Caco-2 (cell line): Measurements from ENCODE around the gene SLC32A1. TPM values are rescaled to one million over a fixed set of nuclear protein-coding genes. Genes with fewer than 3 reads are reported as not detected.

ENCODE experiments used
- BruUV-seq: library from RNA; stranded (reverse); fragments of 400-500 nt; replicated peaks from 2 replicates; lab custom pipeline; 2021; lab: Mats Ljungman, UMichigan
- CTCF ChIA-PET: fragments of 300-600 bp; sonication (Branson Sonifier 250); formaldehyde crosslinking; loops from one replicate; lab custom pipeline; 2022; ENCODE audit warnings: antibody characterized with exemption; lab: Charles Lee
- POLR2A ChIA-PET: fragments of 300-600 bp; sonication (Branson Sonifier 250); formaldehyde crosslinking; loops from one replicate; lab custom pipeline; 2022; ENCODE audit warnings: antibody characterized with exemption; lab: Charles Lee
- DNase-seq, 2 experiments: peaks; one replicate each; pipeline versions ENCODE4 v3.0.0 to v3.0.0-alpha.2; 2020 to 2022
- H3K27me3 ChIP-seq: replicated peaks from 2 replicates; pipeline ENCODE4 v1.6.0; 2011; ENCODE audit warnings: low read length; ENCODE audit not compliant: control insufficient read depth, insufficient read depth
- H3K36me3 ChIP-seq: 2 replicates; pipeline ENCODE4 v1.5.1; 2011; ENCODE audit warnings: low read length; ENCODE audit not compliant: control insufficient read depth, insufficient read depth
- H3K4me1 ChIP-seq: fragments of 250-450 bp; sonication (Bioruptor Pico); 2 replicates; pipeline ENCODE4 v1.5.1; 2020; ENCODE audit warnings: mild to moderate bottlenecking
- H3K4me3 ChIP-seq: 2 replicates; pipeline ENCODE4 v1.5.1; 2011; ENCODE audit warnings: low read depth, mild to moderate bottlenecking, control low read depth, low read length
- H3K9me3 ChIP-seq: fragments of 250-450 bp; sonication (Bioruptor Pico); 2 replicates; pipeline ENCODE4 v1.5.1; 2020; ENCODE audit warnings: mild to moderate bottlenecking, moderate library complexity
- H3K27ac Mint-ChIP-seq: one replicate; pipeline ENCODE4 v1.8.0; 2022; ENCODE audit warnings: mixed read lengths; ENCODE audit not compliant: unreplicated experiment
- H3K27me3 Mint-ChIP-seq: one replicate; pipeline ENCODE4 v1.8.0; 2022; ENCODE audit warnings: mixed read lengths; ENCODE audit not compliant: insufficient read depth, unreplicated experiment
- H3K36me3 Mint-ChIP-seq: one replicate; pipeline ENCODE4 v1.8.0; 2022; ENCODE audit warnings: mild to moderate bottlenecking, mixed read lengths; ENCODE audit not compliant: insufficient read depth, unreplicated experiment
- H3K4me1 Mint-ChIP-seq: one replicate; pipeline ENCODE4 v1.8.0; 2022; ENCODE audit warnings: low read depth, mixed read lengths; ENCODE audit not compliant: unreplicated experiment
- H3K4me3 Mint-ChIP-seq: one replicate; pipeline ENCODE4 v1.8.0; 2022; ENCODE audit warnings: mild to moderate bottlenecking, moderate library complexity, mixed read lengths; ENCODE audit not compliant: unreplicated experiment
- H3K9me3 Mint-ChIP-seq: one replicate; pipeline ENCODE4 v1.8.0; 2022; ENCODE audit warnings: mixed read lengths; ENCODE audit not compliant: unreplicated experiment
- intact Hi-C: fragments of 100-400 bp; cut with micrococcal nuclease; formaldehyde crosslinking; loops from one replicate; pipeline ENCODE4 v1.10.0; 2022; ENCODE audit not compliant: unreplicated experiment
- total RNA-seq: library from RNA; stranded (reverse); gene quantifications from 2 replicates; pipeline ENCODE4 v1.2.3, GENCODE V29; 2022
- TF ChIP-seq, protein P1 (sequence below), 2 experiments: fragments of 200-600 bp in 1 of 2; IDR thresholded peaks; 1 replicate in 1 of 2; 2 replicates in 1 of 2; pipeline versions ENCODE4 v1.5.1 to v1.8.0; 2011 to 2022; ENCODE audit warnings: antibody characterized with exemption in 1 of 2, control low read depth in 1 of 2, inconsistent platforms in 1 of 2, low read depth in 1 of 2, low read length in 1 of 2, mild to moderate bottlenecking in 1 of 2, moderate library complexity in 1 of 2; ENCODE audit not compliant: insufficient read depth in 1 of 2, severe bottlenecking in 1 of 2, unreplicated experiment in 1 of 2

The SLC32A1 gene
- total RNA-seq, 1 experiment from 2014 or later: not detected

DNA sequence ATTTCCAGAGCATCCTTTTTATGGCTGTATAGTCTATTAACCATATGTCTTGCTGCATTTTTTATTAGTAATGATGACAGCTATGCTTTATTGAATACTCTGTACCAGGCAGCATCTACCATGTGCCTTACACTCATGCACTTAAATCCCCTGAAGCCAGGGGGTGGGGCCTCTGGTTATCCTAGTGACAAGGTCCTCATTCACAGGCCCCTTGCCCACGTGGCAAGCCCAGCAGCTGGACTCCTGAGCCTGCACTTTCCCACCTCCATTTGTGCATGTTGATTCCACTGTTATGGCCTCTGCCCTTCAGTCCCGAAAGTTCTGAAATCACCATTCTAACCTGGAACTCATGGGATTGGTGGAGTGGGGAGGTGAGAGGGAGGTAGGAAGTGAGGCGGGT is 46.3 kb downstream of the SLC32A1 start:
- H3K36me3 ChIP-seq: peaks cover 4% of the 10 kb centered on the region
- Mint-ChIP-seq H3K4me1 (no peaks in the 10 kb centered on the region), H3K4me3 (no peak overlapping the region), H3K9me3 (no peaks in the 10 kb centered on the region), H3K27ac (no peak overlapping the region), H3K36me3 (peaks cover 26% of the 10 kb centered on the region), H3K27me3 (no peaks in the 10 kb centered on the region)
- TF ChIP-seq, protein P1, sequence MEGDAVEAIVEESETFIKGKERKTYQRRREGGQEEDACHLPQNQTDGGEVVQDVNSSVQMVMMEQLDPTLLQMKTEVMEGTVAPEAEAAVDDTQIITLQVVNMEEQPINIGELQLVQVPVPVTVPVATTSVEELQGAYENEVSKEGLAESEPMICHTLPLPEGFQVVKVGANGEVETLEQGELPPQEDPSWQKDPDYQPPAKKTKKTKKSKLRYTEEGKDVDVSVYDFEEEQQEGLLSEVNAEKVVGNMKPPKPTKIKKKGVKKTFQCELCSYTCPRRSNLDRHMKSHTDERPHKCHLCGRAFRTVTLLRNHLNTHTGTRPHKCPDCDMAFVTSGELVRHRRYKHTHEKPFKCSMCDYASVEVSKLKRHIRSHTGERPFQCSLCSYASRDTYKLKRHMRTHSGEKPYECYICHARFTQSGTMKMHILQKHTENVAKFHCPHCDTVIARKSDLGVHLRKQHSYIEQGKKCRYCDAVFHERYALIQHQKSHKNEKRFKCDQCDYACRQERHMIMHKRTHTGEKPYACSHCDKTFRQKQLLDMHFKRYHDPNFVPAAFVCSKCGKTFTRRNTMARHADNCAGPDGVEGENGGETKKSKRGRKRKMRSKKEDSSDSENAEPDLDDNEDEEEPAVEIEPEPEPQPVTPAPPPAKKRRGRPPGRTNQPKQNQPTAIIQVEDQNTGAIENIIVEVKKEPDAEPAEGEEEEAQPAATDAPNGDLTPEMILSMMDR (IDR thresholded peaks at IDR 0.05; ENCODE audit: insufficient read depth in 1 of 2, low read depth in 1 of 2, low read length in 1 of 2, severe bottlenecking in 1 of 2, unreplicated experiment in 1 of 2): no peak
- CTCF ChIA-PET: no interaction called here
- POLR2A ChIA-PET: no interaction called here
- intact Hi-C loops: no loop called here
- DNase-seq: no peak
- H3K4me3 ChIP-seq: no peak overlapping the region
- no TSS peak for BruUV-seq
- H3K4me1 ChIP-seq: no peaks in the 10 kb centered on the region
- no peaks in the 10 kb centered on the region for H3K9me3 ChIP-seq
- no peaks in the 10 kb centered on the region for H3K27me3 ChIP-seq

DNA sequence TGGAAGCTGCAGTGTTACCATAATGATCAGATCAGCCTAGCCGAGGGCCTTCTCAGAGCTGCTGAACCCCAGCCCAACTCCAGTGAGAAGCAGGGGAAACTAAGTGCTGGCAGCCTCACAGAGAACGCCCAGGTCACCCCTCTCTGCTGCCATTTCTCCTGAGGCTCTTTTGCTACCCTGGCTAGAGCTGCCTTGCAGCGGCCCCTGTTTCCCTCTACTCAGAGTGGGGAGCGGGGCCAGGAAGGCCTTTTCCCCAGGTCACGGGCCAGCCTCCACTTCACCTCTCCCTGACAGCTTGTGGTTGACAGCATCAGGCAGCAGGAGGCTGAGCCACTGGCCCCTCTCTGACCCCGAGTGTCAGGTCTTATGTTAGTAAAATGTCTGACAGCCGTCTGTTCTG is 46.7 kb downstream of the SLC32A1 start:
- no peaks in the 10 kb centered on the region for H3K4me1 ChIP-seq
- ChIA-PET POLR2A (no interaction called here), CTCF (no interaction called here)
- DNase-seq: no peak
- no peaks in the 10 kb centered on the region for H3K9me3 ChIP-seq
- intact Hi-C loops: no loop called here
- H3K27me3 ChIP-seq: no peaks in the 10 kb centered on the region
- no peak overlapping the region for H3K4me3 Mint-ChIP-seq
- H3K27me3 Mint-ChIP-seq: no peaks in the 10 kb centered on the region
- peaks cover 26% of the 10 kb centered on the region for H3K36me3 Mint-ChIP-seq
- peaks cover 4% of the 10 kb centered on the region for H3K36me3 ChIP-seq
- BruUV-seq: no TSS peak
- H3K4me1 Mint-ChIP-seq: no peaks in the 10 kb centered on the region
- TF ChIP-seq, protein P1 (IDR thresholded peaks at IDR 0.05; ENCODE audit: insufficient read depth in 1 of 2, low read depth in 1 of 2, low read length in 1 of 2, severe bottlenecking in 1 of 2, unreplicated experiment in 1 of 2): no peak
- H3K9me3 Mint-ChIP-seq: no peaks in the 10 kb centered on the region
- H3K4me3 ChIP-seq: no peak overlapping the region
- H3K27ac Mint-ChIP-seq: no peak overlapping the region

DNA sequence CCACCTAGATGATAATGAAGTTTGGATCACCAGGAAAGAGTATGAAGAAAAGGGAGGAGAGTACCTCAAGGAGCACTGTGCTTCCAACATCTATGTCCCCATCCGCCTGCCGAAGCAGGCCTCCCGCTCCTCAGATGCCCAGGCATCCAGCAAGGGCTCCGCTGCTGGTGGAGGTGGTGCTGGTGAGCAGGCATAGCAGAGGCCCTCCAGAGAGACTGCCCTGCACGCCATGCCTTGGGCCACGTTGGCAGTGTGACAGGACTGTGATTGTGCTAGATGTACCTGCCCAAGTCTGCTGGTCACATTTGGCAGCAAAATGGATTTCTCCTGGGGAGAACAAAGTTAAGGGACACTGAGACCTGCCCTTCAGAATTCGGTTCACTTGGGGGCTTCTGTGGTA is 47.3 kb downstream of the SLC32A1 start:
- DNase-seq: no peak
- Histone ChIP-seq H3K4me3 (no peak overlapping the region), H3K36me3 (peaks cover 6% of the 10 kb centered on the region), H3K9me3 (no peaks in the 10 kb centered on the region), H3K4me1 (no peaks in the 10 kb centered on the region), H3K27me3 (no peaks in the 10 kb centered on the region)
- Mint-ChIP-seq H3K9me3 (no peaks in the 10 kb centered on the region), H3K27ac (no peak overlapping the region), H3K27me3 (no peaks in the 10 kb centered on the region), H3K4me3 (no peak overlapping the region), H3K36me3 (peaks cover 26% of the 10 kb centered on the region), H3K4me1 (no peaks in the 10 kb centered on the region)
- TF ChIP-seq, protein P1 (IDR thresholded peaks at IDR 0.05; ENCODE audit: insufficient read depth in 1 of 2, low read depth in 1 of 2, low read length in 1 of 2, severe bottlenecking in 1 of 2, unreplicated experiment in 1 of 2): no peak
- ChIA-PET CTCF (no interaction called here), POLR2A (no interaction called here)
- no TSS peak for BruUV-seq
- intact Hi-C loops: no loop called here
